ENCODE data around the gene CYP4F8. TPM values are rescaled to one million over a fixed set of nuclear protein-coding genes. Genes with fewer than 3 reads are reported as not detected.
A peak's percentile ranks its signal among the peaks of the same experiment; 100 is the strongest.
"Not testable (repeated sequence)": the region's sequence is repeated elsewhere in the genome, so short reads cannot be mapped to it uniquely, and the experiment has no call there.

The CYP4F8 gene
- total and polyA plus RNA-seq, 10 donors = not detected

DNA sequence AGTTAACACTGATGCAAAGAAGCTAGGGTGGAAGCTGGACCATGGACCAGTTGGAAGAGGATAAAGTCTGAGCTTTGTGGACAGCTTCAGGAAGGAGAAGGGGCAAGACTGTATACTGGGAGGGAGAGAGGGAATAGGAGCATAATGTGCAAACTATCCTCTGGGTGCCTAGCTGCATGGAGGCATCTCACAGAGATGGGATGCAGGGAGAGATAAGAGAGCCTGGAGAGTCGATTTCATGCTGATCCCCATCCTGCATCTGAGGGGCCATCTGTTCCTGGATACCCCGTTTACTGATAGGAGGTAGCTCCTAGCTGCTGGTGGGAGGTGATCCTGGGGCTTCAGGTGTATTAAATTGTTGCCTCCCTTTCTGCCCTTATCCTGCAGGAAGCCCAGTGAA, 34.5 kb downstream of the CYP4F8 start:
- WGBS, 5 donors = 51 to 78% (median 74%) methylated on average over 2 of the region's 2 CpGs
- Histone ChIP-seq H3K4me1 (no peaks in the 10 kb centered on the region), H3K27me3 (replicated peaks in 1 of 7) (peaks cover 0 to 41% (median 0%) of the 10 kb centered on the region in 7 donors), H3K27ac (peak overlapping the region in 1 of 8 donors; percentile 30), H3K4me3 (no peak overlapping the region), H3K36me3 (peaks cover 0 to 37% (median 0%) of the 10 kb centered on the region in 6 donors), H3K9me3 (no peaks in the 10 kb centered on the region)
- TF ChIP-seq POLR2AphosphoS5 (IDR thresholded peaks at IDR 0.05) = no peak
- TF ChIP-seq POLR2A (IDR thresholded peaks at IDR 0.05) = no peak
- TF ChIP-seq, protein P1, sequence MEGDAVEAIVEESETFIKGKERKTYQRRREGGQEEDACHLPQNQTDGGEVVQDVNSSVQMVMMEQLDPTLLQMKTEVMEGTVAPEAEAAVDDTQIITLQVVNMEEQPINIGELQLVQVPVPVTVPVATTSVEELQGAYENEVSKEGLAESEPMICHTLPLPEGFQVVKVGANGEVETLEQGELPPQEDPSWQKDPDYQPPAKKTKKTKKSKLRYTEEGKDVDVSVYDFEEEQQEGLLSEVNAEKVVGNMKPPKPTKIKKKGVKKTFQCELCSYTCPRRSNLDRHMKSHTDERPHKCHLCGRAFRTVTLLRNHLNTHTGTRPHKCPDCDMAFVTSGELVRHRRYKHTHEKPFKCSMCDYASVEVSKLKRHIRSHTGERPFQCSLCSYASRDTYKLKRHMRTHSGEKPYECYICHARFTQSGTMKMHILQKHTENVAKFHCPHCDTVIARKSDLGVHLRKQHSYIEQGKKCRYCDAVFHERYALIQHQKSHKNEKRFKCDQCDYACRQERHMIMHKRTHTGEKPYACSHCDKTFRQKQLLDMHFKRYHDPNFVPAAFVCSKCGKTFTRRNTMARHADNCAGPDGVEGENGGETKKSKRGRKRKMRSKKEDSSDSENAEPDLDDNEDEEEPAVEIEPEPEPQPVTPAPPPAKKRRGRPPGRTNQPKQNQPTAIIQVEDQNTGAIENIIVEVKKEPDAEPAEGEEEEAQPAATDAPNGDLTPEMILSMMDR (IDR thresholded peaks at IDR 0.05 in 8 of 11, conservative IDR thresholded peaks at IDR 0.05 in 3 of 11) = no peak
- intact Hi-C loops (cut with DNase I; ENCODE audit: low total_unique reads) = no loop called here
- no peak for DNase-seq

DNA sequence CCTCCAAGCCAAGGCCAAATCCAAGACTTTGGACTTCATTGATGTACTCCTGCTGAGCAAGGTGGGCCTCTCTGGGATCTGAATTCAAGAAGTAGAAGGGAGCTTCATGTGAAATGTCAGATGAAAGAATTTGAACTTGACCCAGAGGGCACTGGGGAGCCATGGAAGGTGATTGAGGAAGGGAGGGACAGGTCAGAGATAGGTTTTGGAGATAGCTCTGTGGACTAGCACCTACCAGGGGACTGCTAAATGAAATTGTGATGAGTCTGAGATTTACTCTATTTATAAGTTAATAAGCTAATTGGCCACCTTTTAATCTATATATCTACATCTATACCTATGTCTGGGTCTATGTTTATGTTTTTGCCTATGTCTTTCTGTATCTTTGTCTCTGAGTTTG, 35.1 kb downstream of the CYP4F8 start:
- peaks cover 0 to 37% (median 0%) of the 10 kb centered on the region in 6 donors for H3K36me3 ChIP-seq
- H3K4me1 ChIP-seq; DNase-seq; intact Hi-C loops (cut with DNase I; ENCODE audit: low total_unique reads); H3K4me3 ChIP-seq; H3K9me3 ChIP-seq: not testable (repeated sequence)
- peak overlapping the region in 1 of 8 donors; percentile 33 for H3K27ac ChIP-seq
- peaks cover 0 to 47% (median 0%) of the 10 kb centered on the region in 7 donors for H3K27me3 ChIP-seq (replicated peaks in 1 of 7)

DNA sequence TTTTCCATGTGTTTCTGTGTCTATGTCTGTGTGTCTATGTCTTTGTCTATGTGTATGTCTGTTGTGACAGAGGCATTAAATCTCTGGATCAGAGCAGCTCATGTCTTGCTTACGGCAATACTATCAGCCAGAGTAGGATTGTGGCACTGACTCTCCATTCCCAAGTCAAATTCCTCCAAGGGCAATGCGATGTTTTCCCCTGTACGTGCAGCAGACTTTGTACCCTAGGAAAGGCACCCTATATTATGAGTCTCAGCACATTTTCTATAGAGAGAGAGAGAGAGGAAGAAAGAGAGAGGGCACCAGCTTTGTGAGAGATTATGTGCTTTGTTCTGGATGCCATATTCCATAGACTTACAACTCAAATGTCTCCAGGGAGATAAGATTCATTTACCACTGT, 36.8 kb downstream of the CYP4F8 start:
- Histone ChIP-seq H3K36me3 (peaks cover 0 to 37% (median 0%) of the 10 kb centered on the region in 6 donors), H3K4me1 (no peaks in the 10 kb centered on the region), H3K9me3 (no peaks in the 10 kb centered on the region), H3K4me3 (no peak overlapping the region), H3K27me3 (replicated peaks in 1 of 7) (peaks cover 0 to 48% (median 0%) of the 10 kb centered on the region in 7 donors), H3K27ac (no peak overlapping the region)
- no peak for DNase-seq
- 65 to 90% (median 83%) methylated on average over 3 of the region's 3 CpGs for WGBS, 5 donors
- intact Hi-C loops (cut with DNase I; ENCODE audit: low total_unique reads) = no loop called here
- TF ChIP-seq POLR2AphosphoS5 (IDR thresholded peaks at IDR 0.05) (no peak), POLR2A (IDR thresholded peaks at IDR 0.05) (no peak)
- TF ChIP-seq, protein P1 (IDR thresholded peaks at IDR 0.05 in 8 of 11, conservative IDR thresholded peaks at IDR 0.05 in 3 of 11) = no peak

DNA sequence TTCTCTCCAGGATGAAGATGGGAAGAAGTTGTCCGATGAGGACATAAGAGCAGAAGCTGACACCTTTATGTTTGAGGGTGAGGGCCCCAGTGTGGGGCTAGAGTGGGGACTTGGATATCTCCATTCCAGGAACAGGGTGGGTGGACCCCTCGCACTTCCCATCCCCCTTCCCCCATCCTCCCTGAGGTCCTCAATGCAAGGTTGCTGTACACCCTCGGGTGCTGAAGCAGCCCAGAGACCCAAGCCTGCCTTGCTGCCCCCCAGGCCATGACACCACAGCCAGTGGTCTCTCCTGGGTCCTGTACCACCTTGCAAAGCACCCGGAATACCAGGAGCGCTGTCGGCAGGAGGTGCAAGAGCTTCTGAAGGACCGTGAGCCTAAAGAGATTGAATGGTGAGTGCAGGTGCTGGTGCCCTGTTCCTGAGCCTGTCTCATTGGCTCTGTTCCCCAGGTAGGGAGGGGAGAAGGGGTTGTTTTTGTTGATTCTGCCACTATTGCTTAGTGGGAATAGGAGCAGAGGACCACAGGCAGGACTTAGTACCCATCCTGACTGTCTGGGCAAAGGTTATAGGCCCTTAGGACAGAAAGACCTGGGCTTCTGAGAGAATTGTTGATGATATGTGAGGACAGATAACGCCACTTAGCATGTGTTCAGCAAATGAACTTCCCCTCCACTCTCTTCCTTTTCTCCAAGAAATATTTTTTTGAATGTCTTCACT, 37.7 kb downstream of the CYP4F8 start:
- 67 to 79% (median 74%) methylated on average over 8 of the region's 8 CpGs for WGBS, 5 donors

More for the DNA sequence above, 37.7 kb downstream of the CYP4F8 start:
- DNase-seq = no peak
- no peak overlapping the region for H3K4me3 ChIP-seq
- H3K27me3 ChIP-seq (replicated peaks in 1 of 7) = peaks cover 0 to 52% (median 0%) of the 10 kb centered on the region in 7 donors
- no peak overlapping the region for H3K27ac ChIP-seq
- no peaks in the 10 kb centered on the region for H3K9me3 ChIP-seq
- no peaks in the 10 kb centered on the region for H3K4me1 ChIP-seq
- intact Hi-C loops (cut with DNase I; ENCODE audit: low total_unique reads) = no loop called here
- TF ChIP-seq POLR2A (IDR thresholded peaks at IDR 0.05) (no peak), POLR2AphosphoS5 (IDR thresholded peaks at IDR 0.05) (no peak)
- TF ChIP-seq, protein P1 (IDR thresholded peaks at IDR 0.05 in 8 of 11, conservative IDR thresholded peaks at IDR 0.05 in 3 of 11) = no peak
- H3K36me3 ChIP-seq = peaks cover 0 to 28% (median 0%) of the 10 kb centered on the region in 6 donors

Measured in spleen (tissue), 11 donors.